ENCODE data around the gene UMPS. TPM values are rescaled to one million over a fixed set of nuclear protein-coding genes. Genes with fewer than 3 reads are reported as not detected.

Gene UMPS
- total RNA-seq, 1 donor from 2014 or later = 19.4 TPM

GRCh38 chr3:124772081-124772831 is 42.0 kb downstream of the UMPS start:
- Mint-ChIP-seq H3K27ac (ENCODE audit: unreplicated experiment) (peak overlapping the region; percentile 93), H3K9me3 (ENCODE audit: low read depth) (no peaks in the 10 kb centered on the region), H3K4me1 (ENCODE audit: low read depth) (peaks cover 70% of the 10 kb centered on the region), H3K36me3 (ENCODE audit: low read depth) (peaks cover 31% of the 10 kb centered on the region), H3K4me3 (ENCODE audit: unreplicated experiment) (peak overlapping the region; percentile 10), H3K27me3 (ENCODE audit: low read depth) (no peaks in the 10 kb centered on the region)
- no peak for DNase-seq (ENCODE audit: low spot score)
- no peak for TF ChIP-seq CTCF (IDR thresholded peaks at IDR 0.05)

GRCh38 chr3:124773351-124774326 is 43.4 kb downstream of the UMPS start:
- Mint-ChIP-seq H3K27me3 (ENCODE audit: low read depth) (no peaks in the 10 kb centered on the region), H3K4me1 (ENCODE audit: low read depth) (peaks cover 83% of the 10 kb centered on the region), H3K27ac (ENCODE audit: unreplicated experiment) (peak overlapping the region; percentile 93), H3K9me3 (ENCODE audit: low read depth) (no peaks in the 10 kb centered on the region), H3K36me3 (ENCODE audit: low read depth) (peaks cover 24% of the 10 kb centered on the region), H3K4me3 (ENCODE audit: unreplicated experiment) (no peak overlapping the region)
- DNase-seq (ENCODE audit: low spot score) = peak; percentile 90
- no peak for TF ChIP-seq CTCF (IDR thresholded peaks at IDR 0.05)

GRCh38 chr3:124774327-124774718 is 44.1 kb downstream of the UMPS start:
- peak overlapping the region; percentile 93 for H3K27ac Mint-ChIP-seq (ENCODE audit: unreplicated experiment)
- H3K36me3 Mint-ChIP-seq (ENCODE audit: low read depth) = peaks cover 22% of the 10 kb centered on the region
- no peaks in the 10 kb centered on the region for H3K9me3 Mint-ChIP-seq (ENCODE audit: low read depth)
- no peak overlapping the region for H3K4me3 Mint-ChIP-seq (ENCODE audit: unreplicated experiment)
- DNase-seq (ENCODE audit: low spot score) = no peak
- no peaks in the 10 kb centered on the region for H3K27me3 Mint-ChIP-seq (ENCODE audit: low read depth)
- no peak for TF ChIP-seq CTCF (IDR thresholded peaks at IDR 0.05)
- H3K4me1 Mint-ChIP-seq (ENCODE audit: low read depth) = peaks cover 89% of the 10 kb centered on the region

GRCh38 chr3:124774841-124775402 is 44.7 kb downstream of the UMPS start:
- no peaks in the 10 kb centered on the region for H3K27me3 Mint-ChIP-seq (ENCODE audit: low read depth)
- no peak for TF ChIP-seq CTCF (IDR thresholded peaks at IDR 0.05)
- DNase-seq (ENCODE audit: low spot score) = no peak
- H3K4me3 Mint-ChIP-seq (ENCODE audit: unreplicated experiment) = peak overlapping the region; percentile 23
- peaks cover 19% of the 10 kb centered on the region for H3K36me3 Mint-ChIP-seq (ENCODE audit: low read depth)
- H3K27ac Mint-ChIP-seq (ENCODE audit: unreplicated experiment) = peak overlapping the region; percentile 93
- no peaks in the 10 kb centered on the region for H3K9me3 Mint-ChIP-seq (ENCODE audit: low read depth)
- H3K4me1 Mint-ChIP-seq (ENCODE audit: low read depth) = peaks cover 92% of the 10 kb centered on the region

GRCh38 chr3:124775877-124776276 is 45.6 kb downstream of the UMPS start:
- peaks cover 92% of the 10 kb centered on the region for H3K4me1 Mint-ChIP-seq (ENCODE audit: low read depth)
- no peak for TF ChIP-seq CTCF (IDR thresholded peaks at IDR 0.05)
- no peak overlapping the region for H3K4me3 Mint-ChIP-seq (ENCODE audit: unreplicated experiment)
- H3K36me3 Mint-ChIP-seq (ENCODE audit: low read depth) = peaks cover 18% of the 10 kb centered on the region
- no peaks in the 10 kb centered on the region for H3K9me3 Mint-ChIP-seq (ENCODE audit: low read depth)
- H3K27me3 Mint-ChIP-seq (ENCODE audit: low read depth) = no peaks in the 10 kb centered on the region
- DNase-seq (ENCODE audit: low spot score) = no peak
- H3K27ac Mint-ChIP-seq (ENCODE audit: unreplicated experiment) = peak overlapping the region; percentile 25

Data from chondrocyte (in vitro differentiated cells).